Rectal smooth muscle tissue (tissue), 1 donor: Measurements from ENCODE around the gene ADGRL1.
A peak's percentile ranks its signal among the peaks of the same experiment; 100 is the strongest.
"Not testable (repeated sequence)": the region's sequence is repeated elsewhere in the genome, so short reads cannot be mapped to it uniquely, and the experiment has no call there.

Source experiments
- H3K27ac ChIP-seq: one replicate; pipeline ENCODE4 v1.7.0; 2013; ENCODE audit warnings: low read depth, low read length, inconsistent platforms
- H3K27me3 ChIP-seq: one replicate; pipeline ENCODE4 v1.7.0; 2013; ENCODE audit warnings: low read length; ENCODE audit not compliant: control insufficient read depth, insufficient read depth
- H3K36me3 ChIP-seq: one replicate; pipeline ENCODE4 v1.7.0; 2013; ENCODE audit warnings: low read length; ENCODE audit not compliant: control insufficient read depth, insufficient read depth
- H3K4me1 ChIP-seq: one replicate; pipeline ENCODE4 v1.7.0; 2013; ENCODE audit warnings: low read length; ENCODE audit not compliant: control insufficient read depth, insufficient read depth
- H3K4me3 ChIP-seq: one replicate; pipeline ENCODE4 v1.7.0; 2013; ENCODE audit warnings: low read length
- H3K9ac ChIP-seq: one replicate; pipeline ENCODE4 v1.7.0; 2013; ENCODE audit warnings: low read length

Gene ADGRL1

DNA sequence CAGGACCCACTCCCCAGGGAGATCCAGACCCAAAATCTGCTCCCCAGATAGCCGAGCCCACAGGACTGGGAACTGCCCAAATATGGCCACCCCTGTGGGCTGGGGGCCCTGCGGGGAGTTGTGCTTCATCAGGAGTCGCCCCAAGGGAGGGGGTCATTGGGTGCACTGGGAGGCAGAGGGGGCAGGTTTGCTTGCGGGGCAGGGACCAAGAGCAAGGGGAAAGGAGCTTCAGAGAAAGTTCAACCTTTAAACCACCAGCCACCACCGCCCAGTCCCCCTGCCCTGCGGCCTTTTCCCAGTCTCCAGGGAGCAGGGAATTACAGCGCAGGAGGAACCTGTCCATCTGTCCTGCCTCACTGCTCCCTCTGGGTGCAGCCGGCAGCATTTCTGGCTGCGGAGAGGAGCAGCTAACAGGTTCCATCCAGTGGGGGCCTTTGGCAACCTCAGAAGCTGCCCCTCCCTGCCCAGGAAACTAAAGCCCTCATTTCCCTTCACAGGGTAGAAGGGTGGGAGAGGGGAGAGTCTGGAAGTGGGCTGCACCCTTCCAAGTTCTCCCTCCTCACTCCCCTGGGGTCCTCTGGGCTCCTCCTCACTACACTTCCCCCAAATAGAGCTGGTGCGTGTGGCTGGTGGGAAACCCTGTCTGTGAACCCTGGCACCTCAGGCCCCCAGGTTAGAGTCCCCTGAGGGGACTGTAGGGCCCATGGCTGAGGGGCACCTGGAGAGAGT, 55.8 kb downstream of the ADGRL1 start:
- H3K36me3 ChIP-seq, result peaks cover 8% of the 10 kb centered on the region
- peak overlapping the region; percentile 69 for H3K27ac ChIP-seq
- no peak overlapping the region for H3K9ac ChIP-seq
- H3K27me3 ChIP-seq, result no peaks in the 10 kb centered on the region
- H3K4me3 ChIP-seq, result peak overlapping the region; percentile 45
- peaks cover 20% of the 10 kb centered on the region for H3K4me1 ChIP-seq

- Histone ChIP-seq H3K4me1 (peaks cover 20% of the 10 kb centered on the region), H3K36me3 (peaks cover 8% of the 10 kb centered on the region), H3K27me3 (no peaks in the 10 kb centered on the region), H3K9ac (no peak overlapping the region), H3K4me3 (peak overlapping the region; percentile 45), H3K27ac (peak overlapping the region; percentile 69)
Observed at GRCh38 chr19:14149509-14149994, 56.4 kb downstream of the ADGRL1 start.

- Histone ChIP-seq H3K9ac (no peak overlapping the region), H3K27me3 (no peaks in the 10 kb centered on the region), H3K4me3 (peak overlapping the region; percentile 45)
Observed at GRCh38 chr19:14148751-14149410, 57.1 kb downstream of the ADGRL1 start.

GRCh38 chr19:14147797-14148605, 58.0 kb downstream of the ADGRL1 start:
- Histone ChIP-seq H3K27ac (peak overlapping the region; percentile 29), H3K4me1 (peaks cover 20% of the 10 kb centered on the region), H3K4me3 (peak overlapping the region; percentile 32), H3K27me3 (no peaks in the 10 kb centered on the region), H3K36me3 (peaks cover 8% of the 10 kb centered on the region), H3K9ac (no peak overlapping the region)

More at GRCh38 chr19:14148751-14149410, 57.1 kb downstream of the ADGRL1 start:
- Histone ChIP-seq H3K36me3 (peaks cover 8% of the 10 kb centered on the region), H3K27ac (peak overlapping the region; percentile 69), H3K4me1 (peaks cover 20% of the 10 kb centered on the region)

GRCh38 chr19:14146789-14147216, 59.2 kb downstream of the ADGRL1 start:
- H3K4me1 ChIP-seq, result peaks cover 20% of the 10 kb centered on the region
- H3K27ac ChIP-seq, result no peak overlapping the region
- H3K36me3 ChIP-seq, result no peaks in the 10 kb centered on the region
- H3K4me3 ChIP-seq, result no peak overlapping the region
- H3K27me3 ChIP-seq, result no peaks in the 10 kb centered on the region
- H3K9ac ChIP-seq, result no peak overlapping the region

DNA sequence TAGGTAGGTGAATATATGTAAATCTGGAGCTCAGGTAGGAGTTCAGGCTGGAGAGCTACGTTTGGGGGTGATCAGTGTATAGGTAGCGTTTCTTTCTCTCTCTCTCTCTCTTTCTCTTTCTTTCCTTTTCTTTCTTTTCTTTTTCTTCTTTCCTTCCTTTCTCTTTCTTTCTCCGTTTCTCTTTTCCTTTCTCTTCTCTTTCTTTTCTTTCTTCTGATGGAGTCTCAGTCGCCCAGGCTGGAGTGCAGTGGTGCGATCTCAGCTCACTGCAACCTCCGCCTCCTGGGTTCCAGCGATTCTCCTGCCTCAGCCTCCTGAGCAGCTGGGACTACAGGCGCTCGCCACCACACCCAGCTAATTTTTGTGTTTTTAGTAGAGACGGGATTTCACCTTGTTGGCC, 59.8 kb downstream of the ADGRL1 start:
- not testable (repeated sequence) for H3K36me3 ChIP-seq, H3K27ac ChIP-seq, H3K4me3 ChIP-seq, H3K9ac ChIP-seq, H3K27me3 ChIP-seq
- H3K4me1 ChIP-seq, result peaks cover 20% of the 10 kb centered on the region

GRCh38 chr19:14145381-14145780, 60.6 kb downstream of the ADGRL1 start:
- no peak overlapping the region for H3K4me3 ChIP-seq
- peaks cover 17% of the 10 kb centered on the region for H3K4me1 ChIP-seq
- no peak overlapping the region for H3K27ac ChIP-seq
- no peak overlapping the region for H3K9ac ChIP-seq
- H3K27me3 ChIP-seq, result no peaks in the 10 kb centered on the region
- no peaks in the 10 kb centered on the region for H3K36me3 ChIP-seq

DNA sequence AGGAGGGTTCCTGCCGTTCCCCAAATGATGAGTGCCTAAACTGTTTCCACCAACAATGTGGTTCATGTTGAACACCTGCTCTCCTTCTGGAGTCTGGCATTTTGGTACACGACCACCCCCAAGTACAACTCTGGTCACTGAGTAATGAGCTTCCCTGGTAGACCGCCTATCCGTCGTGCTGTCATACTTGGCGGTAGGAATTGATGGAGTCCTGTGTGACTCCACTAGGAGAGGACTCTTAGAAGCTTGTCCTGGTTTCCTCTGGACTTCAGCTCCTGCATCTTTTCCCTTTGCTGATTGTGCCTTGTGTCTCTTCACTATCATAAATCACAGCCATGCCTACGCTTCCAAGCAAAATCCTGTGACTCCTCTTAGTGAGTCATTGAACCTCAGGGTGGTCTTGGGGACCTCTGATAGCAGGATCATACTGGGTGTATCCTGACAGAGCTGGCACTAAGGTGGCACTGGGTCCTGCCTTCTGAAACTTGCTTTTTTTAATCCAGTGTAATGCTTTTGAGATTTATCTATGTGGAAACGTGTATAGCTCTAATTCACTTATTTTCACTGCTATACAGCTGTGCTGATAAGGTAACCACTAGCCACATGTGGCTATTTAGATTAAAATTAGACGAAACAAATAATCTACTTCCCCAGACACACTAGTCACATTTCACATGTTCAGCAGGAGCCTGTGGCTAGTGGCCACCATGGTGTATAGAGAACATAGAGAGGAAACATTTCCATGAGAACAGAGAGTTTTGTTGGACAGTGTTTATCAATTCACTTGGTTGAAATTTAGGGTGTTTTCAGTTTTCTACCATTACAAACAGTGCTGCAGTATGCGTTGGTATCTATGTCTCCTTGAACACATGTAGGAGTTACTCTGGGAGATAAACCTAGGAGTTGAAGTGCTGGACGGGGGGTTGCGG, 63.4 kb downstream of the ADGRL1 start:
- Histone ChIP-seq H3K4me1 (peaks cover 4% of the 10 kb centered on the region), H3K9ac (no peak overlapping the region), H3K36me3 (no peaks in the 10 kb centered on the region), H3K27ac (no peak overlapping the region), H3K4me3 (no peak overlapping the region), H3K27me3 (no peaks in the 10 kb centered on the region)

- H3K27ac ChIP-seq, result no peak overlapping the region
- H3K4me3 ChIP-seq, result no peak overlapping the region
- H3K36me3 ChIP-seq, result no peaks in the 10 kb centered on the region
Observed at GRCh38 chr19:14141041-14141440, 64.9 kb downstream of the ADGRL1 start.

DNA sequence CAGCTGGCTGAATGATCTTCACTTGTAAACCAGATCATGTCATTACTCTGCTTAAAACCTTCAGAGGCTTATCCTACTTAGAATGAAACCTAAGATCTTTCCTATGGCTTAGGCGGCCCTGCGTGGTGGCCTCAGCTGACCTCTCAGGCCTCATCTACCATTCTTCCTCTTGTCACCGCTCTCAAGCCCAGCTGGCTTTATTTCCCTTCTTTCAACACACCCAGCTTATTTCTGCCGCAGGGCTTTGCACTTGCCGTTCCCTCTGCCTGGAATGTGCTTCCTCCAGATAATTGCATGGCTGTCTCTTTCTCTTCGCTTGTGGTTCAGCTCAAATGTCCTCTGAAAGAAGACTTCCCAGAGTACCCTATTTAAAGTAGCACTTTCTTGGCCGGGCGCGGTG, 66.0 kb downstream of the ADGRL1 start:
- no peak overlapping the region for H3K4me3 ChIP-seq
- no peaks in the 10 kb centered on the region for H3K36me3 ChIP-seq
- H3K4me1 ChIP-seq, result peaks cover 4% of the 10 kb centered on the region
- no peaks in the 10 kb centered on the region for H3K27me3 ChIP-seq
- H3K27ac ChIP-seq, result no peak overlapping the region
- H3K9ac ChIP-seq, result no peak overlapping the region

More at GRCh38 chr19:14141041-14141440, 64.9 kb downstream of the ADGRL1 start:
- H3K9ac ChIP-seq, result no peak overlapping the region
- H3K4me1 ChIP-seq, result peaks cover 4% of the 10 kb centered on the region
- H3K27me3 ChIP-seq, result no peaks in the 10 kb centered on the region

DNA sequence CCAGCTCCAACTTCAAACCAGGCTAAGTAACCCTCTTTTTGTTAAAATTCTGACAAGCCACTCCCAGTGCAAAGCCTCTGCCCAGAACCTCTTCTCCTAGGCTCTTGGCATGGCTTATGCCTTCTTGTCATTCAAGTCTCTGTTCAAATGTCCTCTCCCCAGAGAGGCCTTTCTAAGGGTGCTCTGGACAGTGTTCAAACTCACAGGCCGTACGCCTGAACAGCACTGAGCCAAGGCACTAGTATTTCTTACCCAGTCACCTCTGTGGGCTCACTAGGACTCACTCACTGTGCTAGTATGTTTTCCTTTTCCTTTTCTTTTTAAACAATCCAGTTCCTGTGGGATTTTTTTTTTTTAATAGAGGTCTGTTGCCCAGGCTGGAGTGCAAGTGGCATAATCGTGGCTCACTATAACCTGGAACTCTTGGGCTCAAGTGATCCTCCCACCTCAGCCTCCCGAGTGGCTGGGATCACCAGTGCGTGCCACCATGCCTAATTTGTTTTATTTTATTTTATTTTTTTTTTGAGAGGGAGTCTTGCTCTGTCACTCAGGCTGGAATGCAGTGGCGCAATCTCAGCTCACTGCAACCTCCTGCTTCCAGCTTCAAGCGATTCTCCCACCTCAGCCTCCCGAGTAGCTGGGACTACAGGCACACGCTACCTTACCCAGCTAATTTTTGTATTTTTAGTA, 67.2 kb downstream of the ADGRL1 start:
- Histone ChIP-seq H3K27me3 (no peaks in the 10 kb centered on the region), H3K4me1 (peaks cover 4% of the 10 kb centered on the region), H3K27ac (no peak overlapping the region), H3K4me3 (no peak overlapping the region), H3K9ac (no peak overlapping the region), H3K36me3 (no peaks in the 10 kb centered on the region)
